ENCODE measurements around the gene SMOC1. TPM values are rescaled to one million over a fixed set of nuclear protein-coding genes. Genes with fewer than 3 reads are reported as not detected.
"Not testable (repeated sequence)": the region's sequence is repeated elsewhere in the genome, so short reads cannot be mapped to it uniquely, and the experiment has no call there.

SMOC1 gene
- total RNA-seq, 2 donors from 2014 or later: 5.3 to 14.0 TPM

GRCh38 chr14:69901113-69901951 is 22.1 kb downstream of the SMOC1 start:
- no peaks in the 10 kb centered on the region for H3K4me1 ChIP-seq
- no peak overlapping the region for H3K27ac ChIP-seq
- no peaks in the 10 kb centered on the region for H3K27me3 ChIP-seq
- TF ChIP-seq CTCF (IDR thresholded peaks at IDR 0.05): no peak
- no peak for TF ChIP-seq POLR2A (IDR thresholded peaks at IDR 0.05)
- no peaks in the 10 kb centered on the region for H3K9me3 ChIP-seq
- intact Hi-C loops (cut with DNase I): no loop called here
- no peak overlapping the region for H3K4me3 ChIP-seq
- ATAC-seq: no peak
- no peak for DNase-seq
- 65 to 94% methylated on average over 1 of the region's 1 CpG for WGBS, 2 donors
- no peaks in the 10 kb centered on the region for H3K36me3 ChIP-seq (replicated peaks in 1 of 2; ENCODE audit: insufficient read depth in 1 of 2, low read depth in 2 of 2)

GRCh38 chr14:69903046-69903445 is 23.8 kb downstream of the SMOC1 start:
- DNase-seq; H3K27me3 ChIP-seq; H3K36me3 ChIP-seq (replicated peaks in 1 of 2; ENCODE audit: insufficient read depth in 1 of 2, low read depth in 2 of 2); H3K27ac ChIP-seq; H3K4me1 ChIP-seq; H3K4me3 ChIP-seq; intact Hi-C loops (cut with DNase I); ATAC-seq; H3K9me3 ChIP-seq: not testable (repeated sequence)
- WGBS, 2 donors: 89 to 95% methylated on average over 14 to 21 of the region's 29 CpGs

GRCh38 chr14:69904246-69904645 is 25.0 kb downstream of the SMOC1 start:
- Histone ChIP-seq H3K9me3 (no peaks in the 10 kb centered on the region), H3K36me3 (replicated peaks in 1 of 2; ENCODE audit: insufficient read depth in 1 of 2, low read depth in 2 of 2) (no peaks in the 10 kb centered on the region), H3K4me1 (no peaks in the 10 kb centered on the region), H3K4me3 (no peak overlapping the region), H3K27me3 (no peaks in the 10 kb centered on the region), H3K27ac (no peak overlapping the region)
- TF ChIP-seq POLR2A (IDR thresholded peaks at IDR 0.05): no peak
- TF ChIP-seq CTCF (IDR thresholded peaks at IDR 0.05): no peak
- intact Hi-C loops (cut with DNase I): no loop called here
- 63 to 82% methylated on average over 1 of the region's 1 CpG for WGBS, 2 donors
- DNase-seq (no peak), ATAC-seq (no peak)

GRCh38 chr14:69906201-69906600 is 27.0 kb downstream of the SMOC1 start:
- DNase-seq: no peak
- WGBS, 2 donors: 28 to 33% methylated on average over 3 of the region's 3 CpGs
- no peaks in the 10 kb centered on the region for H3K27me3 ChIP-seq
- H3K9me3 ChIP-seq: no peaks in the 10 kb centered on the region
- no peak overlapping the region for H3K27ac ChIP-seq
- intact Hi-C loops (cut with DNase I): no loop called here
- H3K36me3 ChIP-seq (replicated peaks in 1 of 2; ENCODE audit: insufficient read depth in 1 of 2, low read depth in 2 of 2): no peaks in the 10 kb centered on the region
- TF ChIP-seq POLR2A (IDR thresholded peaks at IDR 0.05) (no peak), CTCF (IDR thresholded peaks at IDR 0.05) (no peak)
- H3K4me1 ChIP-seq: no peaks in the 10 kb centered on the region
- ATAC-seq: no peak
- H3K4me3 ChIP-seq: no peak overlapping the region

GRCh38 chr14:69909826-69910550 is 30.8 kb downstream of the SMOC1 start:
- WGBS, 2 donors: 79 to 80% methylated on average over 7 of the region's 7 CpGs
- no peaks in the 10 kb centered on the region for H3K36me3 ChIP-seq (replicated peaks in 1 of 2; ENCODE audit: insufficient read depth in 1 of 2, low read depth in 2 of 2)
- no peak for TF ChIP-seq CTCF (IDR thresholded peaks at IDR 0.05)
- H3K9me3 ChIP-seq: no peaks in the 10 kb centered on the region
- intact Hi-C loops (cut with DNase I): no loop called here
- no peaks in the 10 kb centered on the region for H3K4me1 ChIP-seq
- H3K27ac ChIP-seq: no peak overlapping the region
- H3K4me3 ChIP-seq: no peak overlapping the region
- no peaks in the 10 kb centered on the region for H3K27me3 ChIP-seq
- no peak for DNase-seq
- no peak for ATAC-seq

All from body of pancreas (tissue), 4 donors.